BJ (cell line): ENCODE data around the gene CAPS2. TPM values are rescaled to one million over a fixed set of nuclear protein-coding genes. Genes with fewer than 3 reads are reported as not detected.

ENCODE experiments used
- CTCF ChIA-PET: fragments of 350-600 bp; formaldehyde crosslinking; extraction: SDS; loops from one replicate; lab custom pipeline; 2021; ENCODE audit warnings: antibody characterized with exemption, inconsistent platforms; lab: Yijun Ruan, JAX
- POLR2A ChIA-PET: fragments of 300-600 bp; sonication (Branson Sonifier 250); formaldehyde crosslinking; extraction: SDS; loops from one replicate; lab custom pipeline; 2021; ENCODE audit warnings: antibody characterized with exemption; lab: Charles Lee
- DNase-seq: peaks from one replicate; pipeline ENCODE4 v3.0.0-alpha.2; 2011; ENCODE audit warnings: low read depth
- H3K27me3 ChIP-seq: 2 replicates; pipeline ENCODE4 v1.6.0; 2011; ENCODE audit warnings: low read length; ENCODE audit not compliant: control insufficient read depth, insufficient read depth
- H3K36me3 ChIP-seq: 2 replicates; pipeline ENCODE4 v1.5.1; 2011; ENCODE audit warnings: low read length; ENCODE audit not compliant: control insufficient read depth, insufficient read depth
- H3K4me3 ChIP-seq: 2 replicates; pipeline ENCODE4 v1.5.1; 2011; ENCODE audit warnings: low read depth, mild to moderate bottlenecking, control low read depth, low read length
- CTCF ChIP-seq: IDR thresholded peaks from 2 replicates; pipeline ENCODE4 v1.5.1; 2011; ENCODE audit warnings: low read depth, mild to moderate bottlenecking, control low read depth, inconsistent platforms, low read length, moderate library complexity; ENCODE audit not compliant: insufficient read depth
- polyA plus RNA-seq: library from polyadenylated mRNA; depleted of rRNA; stranded (reverse); fragments of >200 nt; gene quantifications from 2 replicates; pipeline ENCODE4 v1.2.3, GENCODE V29; 2011

The CAPS2 gene
- polyA plus RNA-seq, 1 experiment: 0.74 TPM

- Histone ChIP-seq H3K36me3 (no peaks in the 10 kb centered on the region), H3K4me3 (no peak overlapping the region), H3K27me3 (peaks cover 2% of the 10 kb centered on the region; the same call in 1 of the 2 replicates)
- ChIA-PET POLR2A (no interaction called here), CTCF (no interaction called here)
- TF ChIP-seq CTCF: no peak
- DNase-seq: no peak
These were observed 58.5 kb downstream of the CAPS2 start for GRCh38 chr12:75271576-75271975.

GRCh38 chr12:75270157-75270556 is 60.0 kb downstream of the CAPS2 start:
- POLR2A ChIA-PET: no interaction called here
- TF ChIP-seq CTCF: no peak

GRCh38 chr12:75269209-75269608 is 60.9 kb downstream of the CAPS2 start:
- H3K4me3 ChIP-seq: no peak overlapping the region
- ChIA-PET POLR2A (no interaction called here), CTCF (no interaction called here)

More at GRCh38 chr12:75270157-75270556, 60.0 kb downstream of the CAPS2 start:
- Histone ChIP-seq H3K36me3 (no peaks in the 10 kb centered on the region), H3K27me3 (peaks cover 2% of the 10 kb centered on the region; the same call in 1 of the 2 replicates), H3K4me3 (no peak overlapping the region)
- no peak for DNase-seq
- CTCF ChIA-PET: no interaction called here

GRCh38 chr12:75260316-75260715 is 69.8 kb downstream of the CAPS2 start:
- no peak for TF ChIP-seq CTCF
- POLR2A ChIA-PET: no interaction called here
- Histone ChIP-seq H3K27me3 (no peaks in the 10 kb centered on the region; the same call in 1 of the 2 replicates), H3K36me3 (no peaks in the 10 kb centered on the region), H3K4me3 (no peak overlapping the region)
- DNase-seq: no peak
- CTCF ChIA-PET: no interaction called here

More at GRCh38 chr12:75269209-75269608, 60.9 kb downstream of the CAPS2 start:
- no peak for TF ChIP-seq CTCF
- no peaks in the 10 kb centered on the region for H3K36me3 ChIP-seq
- peaks cover 2% of the 10 kb centered on the region; the same call in 1 of the 2 replicates for H3K27me3 ChIP-seq
- DNase-seq: no peak

- H3K27me3 ChIP-seq: no peaks in the 10 kb centered on the region; the same call in 1 of the 2 replicates
- no peak for TF ChIP-seq CTCF
- no peak for DNase-seq
- CTCF ChIA-PET: no interaction called here
- POLR2A ChIA-PET: no interaction called here
- no peaks in the 10 kb centered on the region for H3K36me3 ChIP-seq
- H3K4me3 ChIP-seq: no peak overlapping the region
These were observed 71.0 kb downstream of the CAPS2 start for GRCh38 chr12:75259143-75259542.
